Suprapubic skin (tissue), 4 donors: ENCODE measurements around the gene DNAJC22. TPM values are rescaled to one million over a fixed set of nuclear protein-coding genes. Genes with fewer than 3 reads are reported as not detected.

Experiments used
- DNase-seq, 2 donors: peaks; one replicate each; pipeline ENCODE4 v3.0.0-alpha.2; 2019; ENCODE audit warnings: low spot score in 2 of 2
- H3K27ac ChIP-seq: fragments of 200-600 bp; sonication (generic); one replicate; pipeline ENCODE4 v1.5.1; 2019
- H3K27me3 ChIP-seq: fragments of 200-600 bp; sonication (generic); one replicate; pipeline ENCODE4 v1.5.1; 2019
- H3K36me3 ChIP-seq: fragments of 200-600 bp; sonication (generic); one replicate; pipeline ENCODE4 v1.5.1; 2019
- H3K4me1 ChIP-seq: fragments of 200-600 bp; sonication (generic); one replicate; pipeline ENCODE4 v1.5.1; 2019
- H3K4me3 ChIP-seq: fragments of 200-600 bp; sonication (generic); one replicate; pipeline ENCODE4 v1.5.1; 2019; ENCODE audit warnings: mild to moderate bottlenecking
- H3K9me3 ChIP-seq: fragments of 200-600 bp; sonication (generic); one replicate; pipeline ENCODE4 v1.5.1; 2019
- EP300 ChIP-seq: sonication (generic); formaldehyde crosslinking; IDR thresholded peaks from one replicate; pipeline ENCODE4 v1.6.1; 2017; ENCODE audit warnings: antibody characterized with exemption
- POLR2A ChIP-seq, 2 donors: fragments of 450-650 bp; IDR thresholded peaks; one replicate each; pipeline ENCODE4 v1.6.1; 2017; ENCODE audit warnings: antibody characterized with exemption in 2 of 2, mild to moderate bottlenecking in 2 of 2, moderate library complexity in 2 of 2
- POLR2AphosphoS5 ChIP-seq, 3 donors: sonication (generic); formaldehyde crosslinking; IDR thresholded peaks; one replicate each; pipeline ENCODE4 v1.6.1; 2017; ENCODE audit warnings: antibody characterized with exemption in 3 of 3
- WGBS: methylation state at CpG from one replicate; pipeline ENCODE4 v1.1.5; 2018; 5-methylcytosine and 5-hydroxymethylcytosine counted together
- total RNA-seq, 4 donors: library from RNA; depleted of rRNA; stranded (reverse); fragments of >200 nt; gene quantifications; one replicate each; pipeline ENCODE4 v1.1.0, GENCODE V29; 2016
- TF ChIP-seq, protein P1 (sequence below), 2 donors: fragments of 200-600 bp in 1 of 2; fragments of 450-650 bp in 1 of 2; sonication (generic) in 1 of 2; IDR thresholded peaks; one replicate each; pipeline ENCODE4 v1.5.1; 2016 to 2019; ENCODE audit warnings: antibody characterized with exemption in 2 of 2, mild to moderate bottlenecking in 1 of 2, moderate library complexity in 1 of 2

Gene DNAJC22
- total RNA-seq, 4 donors from 2014 or later: 0.62 to 2.2 (median 1.1) TPM

DNA sequence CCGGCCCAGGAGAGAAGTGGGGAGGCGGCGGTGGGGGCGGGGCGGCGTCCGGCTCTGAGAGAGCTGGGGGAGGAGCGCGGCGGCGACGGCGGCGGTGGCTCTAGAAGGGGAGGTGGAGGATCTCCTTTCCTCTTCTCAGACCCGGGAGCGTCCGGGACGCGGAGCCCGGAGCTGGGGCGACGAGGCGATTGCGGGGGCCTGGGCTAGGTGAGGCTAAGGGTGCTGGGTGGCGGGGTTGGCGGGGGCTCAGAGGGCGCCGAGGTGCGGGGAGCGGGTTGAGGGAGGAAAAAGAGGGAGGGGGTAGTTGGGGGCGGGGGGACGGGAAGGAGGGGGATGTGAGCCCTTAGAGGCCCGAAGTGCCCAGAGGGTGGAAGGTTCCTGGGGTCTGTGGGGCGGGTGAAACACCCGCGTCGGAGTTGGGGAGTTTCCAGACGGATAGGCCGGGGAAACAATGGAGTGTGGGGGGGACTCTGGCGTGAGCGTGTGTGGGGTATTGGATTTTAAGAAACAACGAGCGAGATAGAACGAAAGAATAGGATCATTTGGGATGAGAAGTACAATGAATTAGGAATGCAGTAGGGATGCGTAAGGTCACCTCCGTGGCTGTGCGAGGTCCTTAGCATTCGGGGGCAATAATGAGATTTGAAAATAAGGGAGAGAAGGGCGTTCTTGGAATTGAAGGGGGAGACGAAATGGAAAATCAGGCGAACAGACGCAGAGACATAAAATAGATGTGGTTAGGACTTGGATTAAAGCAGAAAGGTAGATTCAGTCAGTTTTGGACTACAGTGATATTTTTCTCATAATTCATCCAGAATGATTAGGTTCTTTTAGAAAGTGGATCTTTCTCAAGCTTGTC lies 20.9 kb downstream of the DNAJC22 start, which contains the start of gene SPATS2:
SPATS2 (plus strand) TSS at position 82 of the 859 bp plus-strand sequence. CDS start 93,551 bp downstream, outside the sequence.
- peak within 1 kb of the TSS; percentile 98 for H3K27ac ChIP-seq
- no peak for TF ChIP-seq POLR2AphosphoS5 (IDR thresholded peaks at IDR 0.05)
- no peak for TF ChIP-seq EP300
- no peak for TF ChIP-seq POLR2A (IDR thresholded peaks at IDR 0.05)
- TF ChIP-seq, protein P1, sequence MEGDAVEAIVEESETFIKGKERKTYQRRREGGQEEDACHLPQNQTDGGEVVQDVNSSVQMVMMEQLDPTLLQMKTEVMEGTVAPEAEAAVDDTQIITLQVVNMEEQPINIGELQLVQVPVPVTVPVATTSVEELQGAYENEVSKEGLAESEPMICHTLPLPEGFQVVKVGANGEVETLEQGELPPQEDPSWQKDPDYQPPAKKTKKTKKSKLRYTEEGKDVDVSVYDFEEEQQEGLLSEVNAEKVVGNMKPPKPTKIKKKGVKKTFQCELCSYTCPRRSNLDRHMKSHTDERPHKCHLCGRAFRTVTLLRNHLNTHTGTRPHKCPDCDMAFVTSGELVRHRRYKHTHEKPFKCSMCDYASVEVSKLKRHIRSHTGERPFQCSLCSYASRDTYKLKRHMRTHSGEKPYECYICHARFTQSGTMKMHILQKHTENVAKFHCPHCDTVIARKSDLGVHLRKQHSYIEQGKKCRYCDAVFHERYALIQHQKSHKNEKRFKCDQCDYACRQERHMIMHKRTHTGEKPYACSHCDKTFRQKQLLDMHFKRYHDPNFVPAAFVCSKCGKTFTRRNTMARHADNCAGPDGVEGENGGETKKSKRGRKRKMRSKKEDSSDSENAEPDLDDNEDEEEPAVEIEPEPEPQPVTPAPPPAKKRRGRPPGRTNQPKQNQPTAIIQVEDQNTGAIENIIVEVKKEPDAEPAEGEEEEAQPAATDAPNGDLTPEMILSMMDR (IDR thresholded peaks at IDR 0.05): no peak
- H3K4me1 ChIP-seq: peaks cover 46% of the 10 kb centered on the region
- no peaks in the 10 kb centered on the region for H3K27me3 ChIP-seq
- peak; percentile 96 for DNase-seq
- 3% methylated on average over 35 of the region's 52 CpGs for whole genome bisulfite sequencing
- H3K36me3 ChIP-seq: no peaks in the 10 kb centered on the region
- H3K4me3 ChIP-seq: peak within 1 kb of the TSS; percentile 85
- no peaks in the 10 kb centered on the region for H3K9me3 ChIP-seq

DNA sequence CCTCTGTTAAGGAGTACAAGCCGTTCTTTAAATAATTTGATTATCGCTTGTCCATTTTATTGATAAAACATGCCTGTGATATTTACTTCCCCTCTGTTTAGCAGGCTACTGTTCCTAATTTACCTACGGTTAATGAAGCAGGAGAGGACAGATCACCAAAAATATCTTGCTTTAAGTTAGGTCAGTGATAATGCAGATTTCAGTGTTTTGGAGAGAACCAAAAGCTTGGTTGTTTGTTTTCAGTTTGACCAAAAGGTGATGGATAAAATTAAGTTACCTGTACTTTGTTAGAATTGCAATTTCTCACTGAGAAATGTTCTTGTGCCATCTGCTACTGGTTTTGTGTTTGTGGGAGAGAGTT lies 21.5 kb downstream of the DNAJC22 start:
- peak overlapping the region; percentile 98 for H3K27ac ChIP-seq
- WGBS: 8% methylated on average over 3 of the region's 3 CpGs
- no peak for DNase-seq

DNA sequence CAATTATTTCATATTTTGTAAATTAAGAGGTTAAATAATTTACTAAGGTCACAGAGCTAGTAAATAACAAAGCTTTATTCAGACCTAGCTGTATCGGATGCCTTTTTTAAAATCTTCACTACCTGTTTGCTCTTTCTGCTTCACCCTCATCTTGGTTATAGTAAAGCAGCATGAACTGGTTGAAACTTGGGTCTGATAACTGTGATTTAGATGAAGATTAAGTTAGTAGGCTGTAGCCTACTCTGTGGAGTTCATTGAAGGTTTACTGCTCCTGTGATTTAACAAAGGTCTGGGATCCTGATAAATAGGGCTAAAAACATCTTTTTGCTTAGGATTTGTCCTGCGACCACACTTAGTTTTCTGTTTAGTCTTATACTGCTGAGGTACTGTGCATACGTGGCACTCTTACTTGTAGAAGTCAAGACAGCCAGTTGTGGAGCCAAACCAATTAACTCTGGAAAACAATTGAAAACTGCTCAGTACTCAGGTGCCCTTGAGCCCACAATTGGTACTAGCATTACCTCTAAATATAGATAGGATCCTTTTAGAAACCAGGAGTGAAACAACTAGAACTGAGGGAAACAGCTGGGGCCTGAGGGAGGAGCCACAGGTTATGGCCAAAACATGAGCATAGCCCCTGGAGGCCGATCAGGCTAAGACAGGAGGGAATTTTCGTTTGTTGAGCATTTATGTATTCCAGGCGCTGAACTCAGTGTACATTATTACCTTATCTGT lies 22.9 kb downstream of the DNAJC22 start:
- H3K27ac ChIP-seq: no peak overlapping the region

More for the DNA sequence above, 21.5 kb downstream of the DNAJC22 start:
- H3K4me3 ChIP-seq: peak overlapping the region; percentile 85
- H3K27me3 ChIP-seq: no peaks in the 10 kb centered on the region
- no peaks in the 10 kb centered on the region for H3K36me3 ChIP-seq
- no peak for TF ChIP-seq EP300
- TF ChIP-seq, protein P1 (IDR thresholded peaks at IDR 0.05): no peak
- no peak for TF ChIP-seq POLR2A (IDR thresholded peaks at IDR 0.05)
- TF ChIP-seq POLR2AphosphoS5 (IDR thresholded peaks at IDR 0.05): no peak
- no peaks in the 10 kb centered on the region for H3K9me3 ChIP-seq
- H3K4me1 ChIP-seq: peaks cover 43% of the 10 kb centered on the region

DNA sequence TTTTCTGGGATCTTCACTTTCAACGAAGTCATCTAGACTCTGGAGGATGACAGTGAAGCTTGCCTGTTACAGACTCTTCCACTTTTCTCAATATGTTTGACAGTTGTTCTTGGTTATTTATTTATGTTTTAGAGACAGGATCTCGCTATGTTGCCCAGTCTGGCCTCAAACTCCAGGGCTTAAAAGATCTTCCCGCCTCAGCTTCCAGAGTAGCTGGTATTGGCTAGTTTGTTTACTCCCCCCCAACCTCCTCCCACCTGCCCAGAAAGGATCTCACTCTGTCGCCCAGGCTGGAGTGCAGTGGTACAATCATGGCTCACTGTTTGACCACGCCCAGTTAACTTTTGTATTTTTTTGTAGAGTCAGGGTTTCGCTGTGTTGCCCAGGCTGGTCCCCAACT lies 23.9 kb downstream of the DNAJC22 start:
- no peak for DNase-seq
- Histone ChIP-seq H3K4me3 (no peak overlapping the region), H3K36me3 (no peaks in the 10 kb centered on the region), H3K4me1 (peaks cover 32% of the 10 kb centered on the region), H3K27ac (no peak overlapping the region), H3K9me3 (no peaks in the 10 kb centered on the region), H3K27me3 (no peaks in the 10 kb centered on the region)
- TF ChIP-seq POLR2A (IDR thresholded peaks at IDR 0.05): no peak
- TF ChIP-seq, protein P1 (IDR thresholded peaks at IDR 0.05): no peak
- 90% methylated on average over 6 of the region's 6 CpGs for WGBS

More for the DNA sequence above, 22.9 kb downstream of the DNAJC22 start:
- Histone ChIP-seq H3K9me3 (no peaks in the 10 kb centered on the region), H3K36me3 (no peaks in the 10 kb centered on the region), H3K27me3 (no peaks in the 10 kb centered on the region), H3K4me3 (peak overlapping the region; percentile 14), H3K4me1 (peaks cover 40% of the 10 kb centered on the region)
- TF ChIP-seq, protein P1 (IDR thresholded peaks at IDR 0.05): peak in 1 of 2 donors; percentile 37
- no peak for TF ChIP-seq POLR2A (IDR thresholded peaks at IDR 0.05)
- no peak for DNase-seq
- WGBS: 24% methylated on average over 6 of the region's 6 CpGs

DNA sequence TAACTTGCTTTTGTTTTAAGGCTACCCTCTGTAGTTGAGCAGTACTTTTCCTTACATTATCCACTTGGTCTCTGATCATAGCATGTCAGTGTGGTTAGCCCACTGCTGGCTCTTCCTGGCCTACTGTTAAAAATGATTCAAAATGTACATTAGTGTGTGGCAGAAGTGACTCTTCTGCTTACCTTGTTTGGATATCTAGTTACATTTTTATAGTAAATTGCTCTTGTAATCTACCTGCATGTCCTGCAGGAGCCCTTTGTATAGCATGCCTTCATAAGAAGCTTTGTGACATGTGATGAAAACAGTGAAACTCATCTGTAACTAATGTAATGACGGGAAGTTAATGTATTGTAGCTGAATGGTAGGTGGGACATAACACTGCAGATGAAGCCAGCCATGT lies 28.7 kb downstream of the DNAJC22 start:
- no peak overlapping the region for H3K27ac ChIP-seq
- no peaks in the 10 kb centered on the region for H3K9me3 ChIP-seq
- 95% methylated on average over 1 of the region's 1 CpG for WGBS
- TF ChIP-seq, protein P1 (IDR thresholded peaks at IDR 0.05): no peak
- TF ChIP-seq EP300 (no peak), POLR2A (IDR thresholded peaks at IDR 0.05) (no peak), POLR2AphosphoS5 (IDR thresholded peaks at IDR 0.05) (no peak)
- no peaks in the 10 kb centered on the region for H3K27me3 ChIP-seq
- no peaks in the 10 kb centered on the region for H3K4me1 ChIP-seq
- no peak overlapping the region for H3K4me3 ChIP-seq
- H3K36me3 ChIP-seq: no peaks in the 10 kb centered on the region
- DNase-seq: no peak
